Activated CD4-positive, alpha-beta T cell treated with anti-CD3 and anti-CD28 coated beads, Interleukin-10, Interleukin-2, amounts not matched to agents 100 ng/mL and 50 ng/mL, durations not matched to agents 16 hours and 8 hours (primary cell): ENCODE results near the gene MYO3B.

Source experiments
- DNase-seq: peaks from one replicate; pipeline ENCODE4 v3.0.0-alpha.2; 2020

The MYO3B gene, protein sequence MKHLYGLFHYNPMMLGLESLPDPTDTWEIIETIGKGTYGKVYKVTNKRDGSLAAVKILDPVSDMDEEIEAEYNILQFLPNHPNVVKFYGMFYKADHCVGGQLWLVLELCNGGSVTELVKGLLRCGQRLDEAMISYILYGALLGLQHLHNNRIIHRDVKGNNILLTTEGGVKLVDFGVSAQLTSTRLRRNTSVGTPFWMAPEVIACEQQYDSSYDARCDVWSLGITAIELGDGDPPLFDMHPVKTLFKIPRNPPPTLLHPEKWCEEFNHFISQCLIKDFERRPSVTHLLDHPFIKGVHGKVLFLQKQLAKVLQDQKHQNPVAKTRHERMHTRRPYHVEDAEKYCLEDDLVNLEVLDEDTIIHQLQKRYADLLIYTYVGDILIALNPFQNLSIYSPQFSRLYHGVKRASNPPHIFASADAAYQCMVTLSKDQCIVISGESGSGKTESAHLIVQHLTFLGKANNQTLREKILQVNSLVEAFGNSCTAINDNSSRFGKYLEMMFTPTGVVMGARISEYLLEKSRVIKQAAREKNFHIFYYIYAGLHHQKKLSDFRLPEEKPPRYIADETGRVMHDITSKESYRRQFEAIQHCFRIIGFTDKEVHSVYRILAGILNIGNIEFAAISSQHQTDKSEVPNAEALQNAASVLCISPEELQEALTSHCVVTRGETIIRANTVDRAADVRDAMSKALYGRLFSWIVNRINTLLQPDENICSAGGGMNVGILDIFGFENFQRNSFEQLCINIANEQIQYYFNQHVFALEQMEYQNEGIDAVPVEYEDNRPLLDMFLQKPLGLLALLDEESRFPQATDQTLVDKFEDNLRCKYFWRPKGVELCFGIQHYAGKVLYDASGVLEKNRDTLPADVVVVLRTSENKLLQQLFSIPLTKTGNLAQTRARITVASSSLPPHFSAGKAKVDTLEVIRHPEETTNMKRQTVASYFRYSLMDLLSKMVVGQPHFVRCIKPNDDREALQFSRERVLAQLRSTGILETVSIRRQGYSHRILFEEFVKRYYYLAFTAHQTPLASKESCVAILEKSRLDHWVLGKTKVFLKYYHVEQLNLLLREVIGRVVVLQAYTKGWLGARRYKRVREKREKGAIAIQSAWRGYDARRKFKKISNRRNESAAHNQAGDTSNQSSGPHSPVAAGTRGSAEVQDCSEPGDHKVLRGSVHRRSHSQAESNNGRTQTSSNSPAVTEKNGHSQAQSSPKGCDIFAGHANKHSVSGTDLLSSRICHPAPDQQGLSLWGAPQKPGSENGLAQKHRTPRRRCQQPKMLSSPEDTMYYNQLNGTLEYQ (N-terminal part only)

DNA sequence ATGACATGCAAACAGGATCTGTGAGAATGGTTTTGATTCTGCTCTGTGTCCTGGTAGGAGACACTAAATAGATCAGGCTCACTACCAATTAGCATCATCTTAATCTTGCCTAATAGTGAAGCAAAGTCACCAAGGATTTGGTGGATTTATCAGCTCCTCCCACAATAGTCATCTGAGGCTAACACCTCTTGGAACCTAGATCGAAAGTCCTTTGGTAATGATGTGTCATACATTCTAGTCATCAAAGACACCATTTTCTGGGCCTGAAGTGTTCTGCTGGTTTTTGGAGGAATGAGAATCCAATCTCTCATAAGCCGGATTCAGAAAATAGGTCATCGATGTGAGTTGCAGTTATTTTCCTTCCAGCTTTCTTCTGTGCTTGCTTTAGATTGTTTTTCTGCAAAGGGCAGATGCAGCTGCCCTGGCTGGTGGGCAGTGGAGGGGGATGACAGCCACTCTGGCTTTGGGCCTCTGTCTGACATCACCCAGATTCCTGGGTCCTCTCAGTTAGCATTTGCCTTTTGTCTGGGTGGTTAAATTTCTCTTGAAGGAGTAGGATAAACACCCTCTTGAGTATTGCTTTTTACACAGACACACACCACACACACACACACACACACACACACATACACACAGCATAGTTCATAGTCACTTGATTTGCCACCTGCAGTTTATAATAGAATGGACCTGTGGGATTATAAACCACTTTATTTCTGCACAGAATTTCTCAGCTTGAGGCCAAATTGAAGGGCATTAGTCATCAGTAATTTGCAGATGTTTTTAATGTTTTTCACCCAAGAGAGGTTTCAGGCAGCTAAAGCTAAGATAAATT, at the start of gene MYO3B:
MYO3B (plus strand) TSS at position 198 of the 832 bp plus-strand sequence; CDS start at position 339, 141 bp downstream.
- DNase-seq, result peak; percentile 78

DNA sequence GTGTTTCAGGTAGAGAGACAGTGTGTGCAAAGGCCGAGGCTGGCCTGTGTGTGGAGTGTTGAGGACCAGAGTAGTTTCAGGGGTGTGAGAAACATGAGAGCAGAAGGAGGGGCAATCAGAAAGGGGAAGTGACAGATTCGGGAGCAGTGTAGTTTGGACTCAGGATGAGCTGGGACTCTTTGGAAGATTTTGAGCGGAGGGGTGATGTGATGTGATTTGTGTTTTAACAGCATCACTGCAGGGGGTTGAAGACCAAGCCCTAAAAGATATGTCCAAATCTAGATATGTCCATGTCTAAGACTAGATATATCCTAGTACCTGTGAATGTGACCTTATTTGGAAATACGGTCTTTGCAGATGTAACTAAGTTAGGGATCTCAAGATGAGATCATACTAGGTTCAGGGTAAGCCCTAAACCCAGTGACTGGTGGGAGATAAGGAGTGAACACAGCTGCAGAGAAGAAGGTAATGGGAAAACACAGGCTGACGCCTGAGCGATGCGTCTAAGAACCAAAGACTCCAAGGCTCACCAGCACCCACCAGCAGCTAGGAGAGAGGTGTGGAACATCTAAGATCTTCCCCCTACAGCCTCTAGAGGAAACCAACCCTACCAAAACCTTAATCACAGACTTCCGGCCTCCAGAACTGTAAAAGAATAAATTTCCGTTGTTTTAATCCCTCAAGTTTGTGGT, 38.5 kb upstream of the MYO3B start:
- DNase-seq, result no peak

DNA sequence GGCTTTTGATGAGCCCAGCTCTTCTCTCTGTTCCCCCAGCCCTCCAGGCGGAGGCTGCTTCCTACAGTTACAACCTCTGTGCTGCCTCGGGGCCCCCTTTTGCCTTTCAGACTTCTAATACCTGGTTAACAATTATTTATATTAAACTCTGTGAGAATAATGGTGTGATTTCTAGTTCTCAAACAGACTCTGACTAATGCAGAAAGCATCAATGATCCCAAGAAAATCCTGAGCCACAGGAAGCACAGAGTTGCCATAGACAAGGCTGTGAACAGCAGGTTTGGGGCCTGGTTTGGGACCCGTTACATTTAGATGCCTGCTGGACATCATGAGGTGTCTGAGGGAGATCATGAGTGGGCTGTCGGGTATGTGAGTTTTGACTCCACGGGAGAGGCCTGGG, 37.4 kb upstream of the MYO3B start:
- DNase-seq, result no peak

DNA sequence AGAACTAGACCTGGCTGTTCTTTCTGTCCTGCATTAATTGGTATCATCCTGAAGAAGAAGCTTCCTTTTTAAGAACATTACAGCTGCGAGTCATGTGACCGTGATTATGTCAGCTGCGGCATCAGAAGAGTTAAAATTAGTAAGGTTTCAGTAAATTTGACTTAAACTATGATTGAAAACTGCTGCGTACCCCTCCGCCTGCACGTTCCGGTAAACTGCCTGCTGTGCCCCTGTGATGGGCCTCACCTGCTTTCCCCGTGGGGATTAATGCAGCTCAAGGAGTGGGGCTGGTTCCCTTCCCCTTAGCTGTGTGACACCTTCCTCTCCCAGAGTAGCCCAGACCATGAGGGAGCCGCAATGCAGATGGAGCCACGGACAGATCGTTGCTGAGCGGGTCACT, 36.1 kb upstream of the MYO3B start:
- DNase-seq, result no peak

DNA sequence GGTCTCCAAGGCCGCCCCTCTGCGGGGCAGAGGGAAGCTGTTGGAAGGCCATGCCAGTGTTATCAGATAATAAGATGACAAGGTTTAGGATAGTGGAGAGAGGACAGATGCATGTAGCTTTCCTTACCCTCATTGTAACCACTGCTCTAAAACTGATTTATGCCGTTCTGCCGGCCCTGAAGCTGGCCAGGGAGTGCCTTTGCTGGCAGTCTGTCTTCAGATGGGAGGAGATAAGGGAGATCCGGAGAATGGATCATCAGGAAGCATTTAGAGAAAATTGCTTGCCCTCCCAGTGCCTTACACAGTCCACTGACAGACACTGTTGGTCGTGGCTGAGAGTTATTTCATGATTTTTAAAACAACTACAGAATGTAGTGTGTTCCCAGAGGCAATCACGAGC, 35.4 kb upstream of the MYO3B start:
- no peak for DNase-seq

DNA sequence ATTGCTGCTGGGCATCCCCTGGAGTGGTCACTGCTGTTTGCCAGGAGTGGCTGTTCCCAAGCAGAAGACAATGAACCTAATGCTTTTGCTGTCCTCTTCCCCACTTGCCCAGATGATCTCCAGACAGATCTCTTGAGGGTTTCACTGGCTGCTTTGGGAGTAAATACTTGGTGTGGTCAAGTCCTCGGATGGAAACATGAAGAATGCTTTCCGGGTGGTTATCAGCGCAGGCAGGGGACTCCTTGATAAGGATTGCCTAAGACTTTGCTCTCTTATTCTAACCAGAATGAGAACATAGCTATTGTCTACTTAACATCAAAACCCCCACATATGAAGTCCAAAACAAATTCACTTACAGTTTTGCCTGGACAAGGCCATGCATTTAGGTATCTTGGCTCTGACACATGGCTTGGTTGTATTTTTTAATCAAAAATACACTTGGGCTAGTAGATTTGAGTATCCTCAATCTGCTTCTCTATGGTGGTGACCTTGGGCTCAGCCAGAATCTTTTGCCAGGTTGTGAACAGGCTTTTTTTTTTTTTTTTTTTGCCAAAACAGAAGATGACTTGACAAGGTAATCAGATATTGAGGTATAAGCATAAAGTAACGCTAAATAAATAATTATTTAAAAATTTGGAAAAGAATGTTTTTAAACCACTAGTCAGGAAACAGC, 34.8 kb upstream of the MYO3B start:
- no peak for DNase-seq

DNA sequence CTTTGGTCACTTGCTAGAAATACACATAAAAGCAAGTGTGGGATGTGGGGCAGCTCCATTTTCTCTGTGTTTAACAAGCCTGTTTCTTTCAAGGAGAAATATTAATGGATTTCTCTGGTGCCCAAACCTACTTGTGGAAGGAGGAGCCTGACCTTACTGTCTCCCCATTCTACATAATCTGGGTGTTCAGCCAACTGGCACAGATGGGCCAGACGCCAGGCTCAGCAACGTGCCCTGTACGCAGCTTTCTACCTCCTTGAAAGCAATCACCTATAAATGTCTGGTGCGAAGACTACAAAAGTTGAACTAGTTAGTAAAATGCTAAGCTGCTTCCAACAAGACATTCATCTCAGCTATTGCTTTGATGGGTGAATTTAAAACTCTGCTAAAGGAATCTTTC, 33.2 kb upstream of the MYO3B start:
- DNase-seq, result no peak

DNA sequence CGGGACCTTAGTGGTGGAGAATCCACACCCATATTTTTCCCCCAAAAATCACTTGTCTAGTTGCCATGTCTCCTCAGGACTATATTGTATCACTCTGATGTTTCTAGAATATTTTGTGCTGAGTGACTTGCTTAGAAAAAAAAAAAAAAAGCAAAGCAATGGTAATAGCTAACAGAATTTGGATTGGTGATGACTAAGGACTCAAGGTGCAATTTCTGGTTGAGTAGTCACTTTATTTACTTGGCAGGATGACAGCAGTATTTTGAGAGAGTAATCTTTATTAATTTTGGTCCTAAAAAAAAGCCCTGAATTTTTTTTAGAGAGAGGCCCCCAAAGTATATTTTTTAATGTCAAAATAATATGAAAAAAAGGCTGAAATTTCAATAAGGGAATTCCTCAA, 32.8 kb upstream of the MYO3B start:
- DNase-seq, result no peak

DNA sequence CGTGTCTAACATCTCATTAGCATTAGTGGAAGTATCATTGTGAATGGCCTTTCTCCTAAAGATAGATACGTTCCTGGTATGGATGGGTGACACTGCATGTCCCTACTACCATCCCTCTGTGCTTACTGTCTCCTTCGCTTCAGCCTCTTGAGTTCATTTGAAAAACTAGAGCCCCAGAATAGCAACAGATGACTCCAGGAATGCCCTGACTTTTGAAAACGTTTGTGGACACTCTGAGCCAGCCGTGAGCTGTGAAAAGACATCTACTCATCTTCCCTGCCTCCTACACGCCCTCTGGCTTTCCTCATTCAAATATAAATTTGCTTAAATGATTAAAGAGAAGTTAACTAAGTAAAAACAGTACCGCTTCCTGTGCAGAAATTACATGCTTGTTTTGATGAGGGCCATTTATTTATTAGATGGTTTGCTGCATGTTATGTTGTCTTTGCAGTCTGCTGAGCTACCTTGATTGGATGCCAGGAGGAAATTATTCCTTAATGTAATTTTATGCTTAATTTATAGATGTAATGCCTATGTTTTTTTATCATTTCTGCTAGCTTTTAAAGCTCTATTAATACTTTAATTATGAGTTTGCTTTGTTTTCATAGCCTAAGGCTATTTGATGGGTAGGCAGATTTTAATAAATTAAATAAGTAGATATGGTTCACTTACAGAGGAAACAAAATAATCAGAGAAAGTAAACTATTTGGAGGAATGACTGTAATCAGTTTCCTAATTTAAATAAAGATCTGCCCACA, 32.1 kb upstream of the MYO3B start:
- DNase-seq, result no peak

DNA sequence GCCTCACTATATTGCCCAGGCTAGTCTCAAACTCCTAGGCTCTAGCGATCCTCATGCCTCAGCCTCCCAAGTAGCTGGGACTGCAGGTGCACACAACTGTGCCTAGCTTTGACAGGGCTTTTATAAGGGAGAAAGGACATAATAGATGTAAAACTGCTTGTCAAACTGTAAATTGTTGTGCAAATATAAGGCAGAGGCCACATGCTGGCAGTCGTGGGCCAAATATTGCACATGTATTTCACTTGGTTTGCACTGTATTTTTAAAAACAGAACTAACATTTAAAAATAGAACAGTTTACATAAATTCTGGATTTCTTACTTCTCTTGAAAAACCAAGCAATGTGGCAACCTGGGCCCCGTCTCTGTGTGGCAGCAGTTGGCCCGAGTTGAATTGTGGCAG, 31.2 kb upstream of the MYO3B start:
- DNase-seq, result no peak

DNA sequence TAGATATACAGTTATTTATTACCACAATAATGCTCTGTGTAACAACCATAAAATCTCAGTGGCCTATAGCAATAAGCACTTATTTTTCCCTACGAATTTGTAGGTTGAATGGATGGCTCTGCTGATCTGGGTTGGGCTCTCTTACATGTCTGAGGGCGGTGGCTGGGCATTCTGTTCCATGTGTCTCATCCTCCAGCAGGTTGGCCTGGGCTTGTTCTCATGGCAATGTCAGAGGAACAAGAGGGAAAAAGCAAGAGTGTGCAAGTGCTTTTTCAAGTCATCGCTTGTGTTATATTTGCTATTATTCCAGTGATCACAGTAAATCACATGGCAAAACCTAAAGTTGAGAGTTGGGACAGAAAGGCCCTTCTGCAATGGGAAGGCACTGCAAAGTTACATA, 30.4 kb upstream of the MYO3B start:
- DNase-seq, result no peak

DNA sequence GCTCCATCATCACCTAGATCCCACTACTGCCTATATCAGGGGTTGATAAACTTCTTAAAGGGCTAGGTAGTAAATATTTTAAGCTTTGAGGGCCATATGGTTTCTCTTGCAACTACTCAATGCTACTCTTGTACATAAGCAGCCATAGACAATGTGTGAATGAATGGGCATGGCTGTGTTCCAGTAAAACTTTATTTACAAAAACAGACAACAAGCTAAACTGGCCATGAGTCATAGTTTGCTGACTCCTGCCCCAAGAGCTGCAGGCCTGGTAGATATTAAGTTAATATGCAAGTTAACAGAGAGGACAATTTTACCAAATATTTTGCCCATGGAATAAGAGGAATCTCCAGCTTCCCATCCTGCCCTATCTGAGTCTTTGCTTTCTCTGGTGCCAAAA, 29.8 kb upstream of the MYO3B start:
- no peak for DNase-seq

DNA sequence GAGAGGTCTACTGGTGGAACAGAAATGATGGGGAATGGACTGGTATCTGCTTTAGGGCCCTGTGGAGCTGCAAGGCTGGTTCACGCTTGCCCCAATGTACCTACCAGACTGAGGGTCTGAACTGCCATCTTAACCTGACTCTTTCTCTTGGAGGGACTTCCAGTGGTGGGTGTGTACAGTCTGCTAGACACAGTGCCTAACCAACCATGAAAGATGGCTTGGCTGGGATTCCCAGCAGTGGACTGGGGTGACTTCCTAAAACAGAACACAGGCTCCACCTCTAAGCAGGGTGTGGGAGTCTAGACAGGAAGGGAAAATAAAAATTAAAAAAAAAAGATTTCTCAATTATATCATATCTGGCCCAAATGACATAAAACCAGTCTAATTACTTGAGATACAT, 25.5 kb upstream of the MYO3B start:
- DNase-seq, result no peak

DNA sequence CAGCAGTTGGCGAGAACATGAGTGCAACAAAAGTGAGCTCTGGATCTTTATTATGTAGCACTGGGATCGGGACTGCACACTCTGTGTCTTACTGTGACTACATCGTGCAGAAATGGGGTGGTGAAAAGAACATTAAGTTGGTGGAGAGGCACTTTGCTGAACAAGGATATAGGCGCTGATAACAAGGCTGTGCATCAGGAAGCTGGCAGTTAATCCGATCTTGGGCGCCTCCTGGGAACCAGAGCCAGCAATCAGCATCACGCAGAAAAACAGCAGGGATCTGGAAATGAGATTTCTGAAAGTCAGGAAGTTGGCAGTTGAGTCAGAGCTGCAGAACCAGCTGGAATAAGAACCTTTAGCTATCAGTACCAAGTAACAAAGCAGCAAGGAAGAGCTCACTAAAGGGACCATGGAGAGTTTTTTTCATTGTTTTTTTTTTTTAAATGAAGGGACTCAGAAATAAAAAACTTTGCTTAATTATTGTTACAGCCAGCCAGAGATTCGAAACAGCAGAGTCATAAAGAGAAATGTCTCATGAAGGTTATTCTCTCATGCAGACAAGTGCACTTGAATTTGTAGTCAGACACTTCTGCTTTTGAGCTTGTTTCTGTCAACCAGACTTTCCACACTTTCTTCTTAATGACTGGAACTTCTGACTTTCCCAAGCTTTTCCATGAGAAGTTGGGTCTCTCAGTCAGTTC, 22.8 kb upstream of the MYO3B start:
- no peak for DNase-seq

DNA sequence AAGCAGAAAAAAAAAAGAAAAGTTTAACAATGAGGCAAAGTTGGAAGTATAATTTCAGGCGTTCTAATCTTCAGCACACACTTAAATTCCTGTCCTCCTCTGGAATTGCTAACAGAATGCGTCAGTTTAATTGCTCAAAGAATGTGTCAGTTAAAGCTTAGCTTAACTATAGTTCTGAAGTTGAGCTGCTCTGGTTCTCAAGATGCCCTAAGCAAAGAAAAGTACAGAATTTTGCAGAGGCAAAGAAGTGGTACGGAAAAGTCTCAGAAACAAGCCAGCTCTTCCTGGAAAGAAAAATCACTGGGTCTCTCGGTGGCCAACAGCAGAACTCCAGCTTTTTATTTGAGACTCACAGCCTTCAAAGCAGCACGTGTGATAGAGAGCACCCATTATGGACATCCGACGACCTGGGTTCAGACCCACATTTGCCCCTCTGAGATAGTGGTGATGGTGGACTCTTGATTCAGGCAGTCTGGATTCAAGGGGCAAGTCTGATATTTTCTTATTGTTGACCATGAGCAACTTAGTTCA, 22.2 kb upstream of the MYO3B start:
- DNase-seq, result no peak

DNA sequence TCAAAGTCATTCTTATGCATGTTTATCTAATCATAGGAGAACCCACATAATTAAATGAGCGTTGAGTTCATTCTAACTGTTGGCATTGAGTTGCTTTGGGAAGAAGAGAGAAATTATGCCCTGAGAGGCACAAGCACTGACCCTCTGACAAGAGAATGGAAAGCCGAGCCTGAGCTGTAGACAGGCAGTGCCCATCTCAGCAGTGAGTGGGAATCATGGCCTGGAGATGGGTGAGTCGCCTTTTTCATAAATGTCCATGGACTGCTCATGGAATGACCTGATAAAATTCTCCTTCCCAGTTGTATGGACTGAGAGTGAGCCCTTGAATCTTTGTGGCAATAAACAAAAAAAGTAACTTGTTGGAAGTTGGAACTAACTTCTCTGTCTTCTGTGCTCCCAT, 21.4 kb upstream of the MYO3B start:
- DNase-seq, result no peak

DNA sequence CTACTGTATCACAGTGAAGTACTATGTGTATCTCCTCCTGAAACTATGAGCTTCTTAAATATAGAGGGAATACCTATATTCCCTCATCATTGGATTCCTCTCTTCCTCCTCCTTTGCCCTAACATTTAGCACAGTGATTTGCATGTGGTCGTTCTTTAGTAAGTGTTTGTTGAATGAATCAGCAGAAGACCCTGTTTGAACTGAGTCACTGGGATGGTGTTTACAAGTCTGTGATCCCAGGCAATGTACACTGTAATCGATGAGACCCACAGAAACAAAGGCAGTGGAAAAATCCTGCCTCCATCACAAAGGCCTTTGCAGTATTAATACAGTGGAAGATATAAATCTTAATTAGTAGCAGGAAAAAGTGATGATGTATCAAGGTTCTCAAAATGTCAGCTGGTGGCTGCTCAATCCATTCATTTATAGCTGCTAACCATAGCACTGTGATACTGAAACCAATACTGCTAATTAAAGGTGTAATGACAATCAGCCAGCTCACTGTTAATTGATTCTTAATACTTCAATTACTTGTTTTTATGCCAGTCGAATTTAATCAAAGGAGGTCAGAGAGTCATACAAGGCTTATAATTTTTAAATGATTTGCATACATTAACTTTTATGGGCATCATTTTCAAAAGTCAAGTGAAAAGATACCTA, 20.8 kb upstream of the MYO3B start:
- DNase-seq, result no peak

DNA sequence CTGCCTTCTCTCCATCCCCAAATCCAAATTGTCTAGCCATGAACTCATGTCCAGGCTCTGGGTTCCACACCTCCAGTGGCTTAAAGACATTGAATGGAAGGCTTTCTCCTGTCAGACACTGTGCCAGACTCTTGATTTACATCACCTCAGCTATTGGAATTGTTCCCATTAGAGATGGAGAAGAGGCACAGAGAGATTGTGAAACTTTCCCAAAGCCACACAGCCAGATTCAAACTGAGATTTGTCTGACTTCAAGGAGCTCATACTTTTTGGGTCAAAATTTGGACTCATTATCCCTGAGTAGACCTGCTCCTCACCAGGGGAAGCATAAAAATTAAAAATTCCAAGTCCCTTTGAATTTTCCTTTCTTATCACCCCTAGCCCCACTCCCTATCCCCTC, 18.9 kb upstream of the MYO3B start:
- DNase-seq, result no peak
